DOHH2 (cell line): ENCODE data around the gene MED10.
"Not testable (repeated sequence)": the region's sequence is repeated elsewhere in the genome, so short reads cannot be mapped to it uniquely, and the experiment has no call there.

ENCODE experiments used
- CTCF ChIP-seq: fragments of 200-600 bp; sonication (generic); IDR thresholded peaks from one replicate; pipeline ENCODE4 v1.5.1; 2014; ENCODE audit warnings: antibody characterized with exemption, mild to moderate bottlenecking, low read depth, low read length; ENCODE audit not compliant: poor library complexity, severe bottlenecking
- EZH2phosphoT487 ChIP-seq: fragments of 200-600 bp; sonication (generic); IDR thresholded peaks from 2 replicates; pipeline ENCODE4 v1.6.1; 2017; ENCODE audit warnings: borderline replicate concordance, mild to moderate bottlenecking, antibody characterized with exemption, low read length, moderate library complexity, mixed read lengths

DNA sequence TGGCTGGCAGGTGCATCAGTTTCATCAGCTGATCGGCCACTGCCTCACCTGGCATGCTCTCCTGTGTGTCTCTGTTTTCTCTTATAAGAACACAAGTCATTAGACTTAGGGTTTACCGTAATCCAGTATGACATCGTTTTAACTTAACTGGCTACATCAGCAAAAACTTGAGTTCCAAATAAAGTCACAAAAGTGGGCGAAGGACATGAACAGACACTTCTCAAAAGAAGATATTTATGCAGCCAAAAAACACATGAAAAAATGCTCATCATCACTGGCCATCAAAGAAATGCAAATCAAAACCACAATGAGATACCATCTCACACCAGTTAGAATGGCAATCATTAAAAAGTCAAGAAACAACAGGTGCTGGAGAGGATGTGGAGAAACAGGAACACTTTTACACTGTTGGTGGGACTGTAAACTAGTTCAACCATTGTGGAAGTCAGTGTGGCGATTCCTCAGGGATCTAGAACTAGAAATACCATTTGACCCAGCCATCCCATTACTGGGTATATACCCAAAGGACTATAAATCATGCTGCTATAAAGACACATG lies 14.8 kb downstream of the MED10 start:
- TF ChIP-seq CTCF, EZH2phosphoT487: not testable (repeated sequence)
